ENCODE measurements around the gene CYP2C9.
"Not testable (repeated sequence)": the region's sequence is repeated elsewhere in the genome, so short reads cannot be mapped to it uniquely, and the experiment has no call there.

Gene CYP2C9

DNA sequence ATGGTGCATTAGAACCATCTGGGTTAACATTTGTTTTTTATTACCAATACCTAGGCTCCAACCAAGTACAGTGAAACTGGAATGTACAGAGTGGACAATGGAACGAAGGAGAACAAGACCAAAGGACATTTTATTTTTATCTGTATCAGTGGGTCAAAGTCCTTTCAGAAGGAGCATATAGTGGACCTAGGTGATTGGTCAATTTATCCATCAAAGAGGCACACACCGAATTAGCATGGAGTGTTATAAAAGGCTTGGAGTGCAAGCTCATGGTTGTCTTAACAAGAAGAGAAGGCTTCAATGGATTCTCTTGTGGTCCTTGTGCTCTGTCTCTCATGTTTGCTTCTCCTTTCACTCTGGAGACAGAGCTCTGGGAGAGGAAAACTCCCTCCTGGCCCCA lies at the start of gene CYP2C9:
CYP2C9 (plus strand) TSS at position 276 of the 400 bp plus-strand sequence; CDS start at position 301, 25 bp downstream.
- no peak for DNase-seq

DNA sequence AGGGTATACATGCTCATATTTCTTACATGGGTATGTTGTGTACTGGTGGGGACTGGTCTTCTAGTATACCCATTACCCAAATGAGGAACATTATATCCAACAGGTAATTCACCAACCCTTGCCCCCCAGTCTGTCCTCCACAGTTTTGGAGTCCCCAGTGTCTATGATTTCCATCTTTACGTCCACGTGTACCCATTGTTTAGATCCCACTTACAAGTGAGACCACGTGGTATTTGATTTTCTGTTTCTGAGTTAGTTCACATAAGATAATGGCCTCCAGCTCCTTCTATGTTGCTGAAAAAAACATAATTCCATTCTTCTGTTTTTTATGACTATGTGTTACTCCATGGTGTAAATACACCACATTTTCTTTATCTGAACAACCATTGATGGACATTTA lies 49.3 kb upstream of the CYP2C9 start:
- no peak for DNase-seq

DNA sequence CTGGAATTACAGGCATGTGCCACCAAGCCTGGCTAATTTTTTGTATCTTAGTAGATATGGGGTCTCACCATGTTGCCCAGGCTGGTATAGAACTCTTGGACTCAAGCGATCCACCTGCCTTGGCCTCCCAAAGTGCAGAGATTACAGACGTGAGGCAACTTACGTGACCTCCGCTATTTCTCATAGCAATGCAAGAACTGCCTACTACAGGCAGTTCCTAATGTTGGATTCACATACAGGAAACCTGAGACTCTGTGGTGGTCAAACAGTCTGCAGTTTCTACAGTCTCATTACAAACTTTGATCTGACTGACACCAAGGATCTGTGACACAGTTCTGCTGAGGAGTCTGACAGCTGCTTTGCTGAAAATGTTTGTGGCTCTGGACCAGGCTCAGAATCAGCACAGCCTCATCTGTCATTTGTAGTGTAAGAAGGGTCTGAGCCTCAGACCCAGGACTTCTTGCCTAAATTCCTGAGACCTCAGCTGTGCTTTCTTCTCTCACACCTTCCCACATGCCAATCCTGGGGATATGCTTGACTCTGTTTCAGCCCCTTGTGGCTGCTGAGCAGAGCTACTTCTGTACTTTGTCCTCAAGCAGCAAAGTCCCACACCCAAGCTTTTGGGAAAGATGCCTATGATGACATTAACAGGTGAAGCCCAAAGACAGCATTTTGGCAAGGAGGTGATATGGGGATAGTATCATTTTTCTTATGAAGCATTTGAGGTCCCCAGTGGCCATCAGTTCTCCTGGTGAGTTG lies 48.0 kb upstream of the CYP2C9 start:
- DNase-seq, result no peak

DNA sequence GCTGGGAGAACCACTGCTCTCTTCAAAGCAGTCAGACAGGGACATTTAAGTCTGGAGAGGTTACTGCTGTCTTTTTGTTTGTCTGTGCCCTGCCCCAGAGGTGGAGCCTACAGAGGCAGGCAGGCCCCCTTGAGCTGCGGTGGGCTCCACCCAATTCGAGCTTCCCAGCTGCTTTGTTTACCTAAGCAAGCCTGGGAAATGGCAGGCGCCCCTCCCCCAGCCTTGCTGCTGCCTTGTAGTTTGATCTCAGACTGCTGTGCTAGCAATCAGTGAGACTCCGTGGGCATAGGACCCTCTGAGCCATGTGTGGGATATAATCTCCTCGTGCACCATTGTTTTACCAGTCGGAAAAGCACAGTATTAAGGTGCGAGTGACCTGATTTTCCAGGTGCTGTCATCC lies 40.0 kb upstream of the CYP2C9 start:
- not testable (repeated sequence) for DNase-seq

DNA sequence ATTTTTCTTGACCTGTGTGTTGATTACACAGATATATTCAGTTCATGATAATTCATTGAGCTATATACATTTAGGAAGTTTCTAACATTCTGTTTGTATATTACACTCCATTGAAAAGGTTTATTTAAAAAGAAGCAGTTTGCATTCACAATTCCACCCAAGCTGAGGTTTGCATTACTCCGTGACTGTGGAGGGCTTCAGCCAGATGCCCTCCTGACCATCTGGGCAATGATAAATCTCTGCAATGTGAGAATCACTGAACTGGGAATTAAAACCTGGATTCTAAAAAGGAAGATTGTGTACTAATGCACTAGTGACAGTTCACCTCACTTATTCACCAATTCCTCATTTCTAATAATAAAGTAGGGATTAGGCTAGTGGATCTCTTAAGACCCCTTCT lies 36.4 kb upstream of the CYP2C9 start:
- no peak for DNase-seq

DNA sequence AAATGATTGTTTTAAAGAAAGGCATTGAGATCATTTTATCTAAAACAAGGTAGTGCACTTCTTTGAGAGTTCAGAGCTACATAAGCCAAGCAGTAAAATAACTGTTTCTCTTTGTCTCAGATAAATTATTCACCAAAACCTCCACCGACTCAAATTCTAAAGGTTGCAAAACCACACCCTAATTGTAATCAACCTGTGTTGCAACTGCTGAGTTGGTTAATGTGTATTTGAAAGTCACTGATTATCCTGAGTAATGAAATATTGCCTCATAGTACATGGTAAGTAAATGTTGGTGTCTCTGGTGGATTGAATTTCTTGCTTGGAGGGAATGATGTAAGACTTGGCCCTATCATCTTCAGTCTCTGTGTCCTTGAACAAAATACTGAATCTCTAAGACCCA lies 35.9 kb upstream of the CYP2C9 start:
- DNase-seq, result no peak

DNA sequence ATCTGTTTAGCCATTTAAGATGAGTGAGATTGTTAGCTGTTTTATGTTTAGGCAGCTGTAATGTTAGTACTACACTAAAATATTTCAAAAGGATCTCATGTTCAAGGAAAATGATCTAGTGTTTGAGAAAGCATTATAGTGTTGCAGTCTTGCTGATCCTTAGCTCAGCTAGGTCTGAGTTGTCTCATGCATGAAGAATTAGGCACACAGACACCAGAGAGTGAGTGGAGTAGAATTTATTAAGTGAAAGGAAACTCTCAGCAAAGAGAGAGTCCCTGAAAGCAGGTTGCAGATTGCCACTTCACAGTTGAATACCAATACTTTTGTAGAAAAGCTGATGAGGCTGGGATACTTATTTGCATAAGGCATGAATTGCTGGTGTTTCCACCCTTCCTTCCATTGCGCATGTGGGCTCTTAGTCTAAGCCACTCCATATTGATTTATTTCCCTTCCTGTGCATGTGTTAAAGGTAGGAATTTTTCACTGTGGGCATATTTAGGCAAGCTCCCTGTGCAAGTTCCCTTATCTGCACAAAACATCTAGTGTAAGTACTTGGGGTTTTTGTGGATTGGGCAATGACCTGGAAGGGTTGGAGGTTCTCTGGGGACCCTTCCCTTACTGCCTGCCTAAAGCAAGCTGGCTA lies 33.8 kb upstream of the CYP2C9 start:
- DNase-seq, result peak; percentile 31

DNA sequence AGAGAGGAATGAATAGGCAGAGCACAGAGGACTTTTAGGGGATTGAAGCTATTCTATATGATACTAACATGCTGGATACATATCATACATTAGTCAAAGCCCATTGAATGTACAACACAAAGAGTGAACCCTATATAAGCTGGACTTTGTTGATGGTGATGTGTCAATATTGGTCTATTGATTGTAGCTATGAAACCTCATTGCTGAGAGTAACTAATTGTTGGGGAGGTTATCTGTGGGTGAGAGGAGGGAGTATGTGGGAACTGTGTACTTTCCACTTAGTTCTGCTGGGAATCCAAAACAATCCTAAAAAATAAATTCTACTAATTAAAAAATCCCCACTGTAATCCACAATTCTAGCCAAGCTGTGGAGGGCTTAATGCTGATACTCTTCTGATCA lies 22.0 kb upstream of the CYP2C9 start:
- DNase-seq, result no peak

DNA sequence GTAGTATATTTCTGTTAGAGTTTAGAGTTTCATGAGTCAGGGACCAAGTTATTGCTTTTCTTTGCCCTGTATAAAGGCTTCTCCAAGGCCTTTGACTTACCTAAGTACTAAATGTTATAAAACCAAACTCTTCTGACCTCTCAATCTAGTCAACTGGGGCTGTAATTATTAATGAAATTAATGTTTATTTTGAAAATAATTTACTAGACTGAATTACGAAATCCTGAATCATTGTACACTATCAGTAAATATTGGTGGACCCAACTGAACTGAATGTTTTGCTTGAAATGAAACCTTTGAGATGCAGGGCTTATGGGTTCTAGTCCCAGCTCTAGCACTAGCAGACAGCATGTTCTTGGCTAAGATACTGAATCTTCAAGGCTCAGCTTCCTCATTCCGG lies 1.7 kb upstream of the CYP2C9 start:
- DNase-seq, result no peak

DNA sequence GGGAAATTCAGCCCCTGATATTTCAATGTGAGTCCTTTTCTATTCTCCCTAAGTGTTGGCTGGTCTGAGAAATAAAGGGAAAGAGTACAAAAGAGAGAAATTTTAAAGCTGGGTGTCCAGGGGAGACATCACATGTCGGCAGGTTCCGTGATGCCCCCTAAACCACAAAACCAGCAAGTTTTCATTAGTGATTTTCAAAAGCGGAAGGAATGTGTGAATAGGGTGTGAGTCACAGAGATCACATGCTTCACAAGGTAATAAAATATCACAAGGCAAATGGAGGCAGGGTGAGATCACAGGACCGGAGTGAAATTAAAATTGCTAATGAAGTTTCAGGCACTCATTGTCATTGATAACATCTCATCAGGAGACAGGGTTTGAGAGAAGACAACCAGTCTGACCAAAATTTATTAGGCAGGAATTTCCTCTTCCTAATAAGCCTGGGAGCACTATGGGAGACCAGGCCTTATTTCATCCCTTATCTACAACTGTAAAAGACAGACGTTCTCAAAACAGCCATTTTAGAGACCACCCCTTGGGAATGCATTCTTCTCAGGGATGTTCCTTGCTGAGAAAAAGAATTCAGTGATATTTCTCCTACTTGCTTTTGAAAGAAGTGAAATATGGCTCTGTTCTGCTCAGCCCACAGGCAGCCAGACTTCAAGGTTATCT lies 5.1 kb downstream of the CYP2C9 start:
- DNase-seq, result not testable (repeated sequence)

DNA sequence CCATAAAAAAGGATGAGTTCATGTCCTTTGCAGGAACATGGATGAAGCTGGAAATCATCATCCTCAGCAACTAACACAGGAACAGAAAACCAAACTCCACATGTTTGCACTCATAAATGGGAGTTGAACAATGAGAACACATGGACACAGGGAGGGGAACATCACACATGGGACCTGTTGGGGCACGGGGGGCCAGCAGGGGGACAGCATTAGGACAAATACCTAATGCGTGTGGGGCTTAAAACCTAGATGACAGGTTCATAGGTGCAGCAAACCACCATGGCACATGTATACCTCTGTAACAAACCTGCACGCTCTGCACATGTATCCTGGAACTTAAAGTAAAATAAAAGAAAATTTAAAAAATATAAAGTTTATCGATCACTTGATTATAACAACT lies 7.7 kb downstream of the CYP2C9 start:
- DNase-seq, result not testable (repeated sequence)

DNA sequence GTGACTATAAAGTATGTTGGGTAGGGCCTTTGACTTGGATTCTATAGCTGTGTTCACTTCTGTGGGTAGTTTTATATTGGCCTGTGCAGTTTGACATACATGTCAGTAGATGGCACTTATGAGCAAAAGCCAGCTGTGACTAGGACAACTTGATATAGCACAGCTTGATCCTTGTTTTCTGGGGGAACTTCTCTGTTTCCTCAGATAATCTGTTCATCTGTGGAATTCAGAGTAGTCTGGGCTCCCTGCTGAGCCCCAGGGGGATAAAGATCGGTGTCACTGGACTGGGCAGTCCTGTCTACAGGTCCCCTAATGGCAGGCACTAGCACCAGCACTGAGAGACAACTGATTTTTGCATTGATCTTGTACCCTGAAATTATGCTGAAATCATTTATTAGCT lies 25.4 kb downstream of the CYP2C9 start:
- peak; percentile 25 for DNase-seq

DNA sequence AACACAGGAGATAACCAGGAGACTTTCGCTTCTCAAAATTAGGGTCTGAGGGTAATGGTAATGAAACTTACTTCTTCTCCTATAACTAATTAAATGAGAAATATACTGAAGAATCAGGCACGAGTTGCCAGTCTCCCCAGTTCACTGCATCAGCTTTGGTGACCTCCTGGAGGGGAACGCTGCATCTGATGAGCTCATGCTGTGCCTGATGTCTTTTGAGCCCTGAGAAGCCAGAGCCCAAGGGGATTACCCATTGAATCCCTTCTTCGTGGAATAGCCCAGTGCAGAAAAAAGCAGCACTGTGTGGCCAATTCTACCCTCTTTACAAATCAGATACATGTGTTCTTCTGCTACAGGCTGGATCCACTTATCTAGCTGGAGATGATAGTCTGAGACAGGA lies 45.1 kb downstream of the CYP2C9 start:
- DNase-seq, result no peak

DNA sequence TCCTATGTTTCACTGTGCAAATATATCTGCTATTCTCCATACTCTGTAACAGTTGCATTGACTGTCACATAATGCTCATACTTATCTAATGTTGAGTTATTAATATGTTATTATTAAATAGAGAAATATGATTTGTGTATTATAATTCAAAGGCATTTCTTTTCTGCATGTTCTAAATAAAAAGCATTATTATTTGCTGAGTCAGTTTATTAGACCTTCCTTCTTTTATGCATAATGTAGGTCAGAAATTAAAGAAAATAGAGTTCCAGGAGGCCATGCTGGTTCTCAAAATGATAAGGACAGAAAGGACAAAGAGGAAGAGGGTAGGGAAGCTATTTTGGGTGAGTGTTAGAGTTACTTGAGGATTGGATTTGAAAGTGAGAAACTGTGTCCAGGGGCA lies 50.7 kb downstream of the CYP2C9 start:
- no peak for DNase-seq

DNA sequence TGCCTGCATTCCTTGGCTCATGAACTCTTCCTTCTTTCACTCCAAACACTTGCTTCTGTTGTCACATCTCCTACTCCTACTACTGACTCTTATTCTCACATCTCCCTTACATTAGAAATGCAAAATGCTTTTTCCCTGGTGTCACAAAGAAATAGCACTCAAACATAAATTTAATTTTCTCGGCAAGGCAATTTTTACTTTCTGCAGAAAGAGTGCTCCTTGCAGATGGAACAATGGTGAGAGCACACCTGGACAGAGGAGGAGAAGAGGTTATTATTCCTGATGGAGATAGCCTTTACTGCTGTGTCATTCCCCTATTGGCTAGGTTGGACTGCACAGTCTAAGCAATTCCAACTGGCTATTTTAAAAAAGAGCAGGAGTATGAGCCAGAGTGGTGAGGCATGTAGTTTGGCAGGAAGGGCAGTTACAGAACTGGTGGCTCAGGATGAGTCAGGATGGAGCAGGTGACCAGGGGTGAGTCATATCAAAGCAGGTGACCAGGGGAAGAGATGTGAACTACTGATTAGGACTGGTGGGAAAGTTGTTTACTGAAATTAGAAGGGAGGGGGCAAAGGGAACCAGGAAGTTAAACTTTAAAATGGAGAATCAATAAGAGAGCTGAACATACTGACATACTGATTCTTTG lies 52.9 kb downstream of the CYP2C9 start:
- DNase-seq, result no peak

DNA sequence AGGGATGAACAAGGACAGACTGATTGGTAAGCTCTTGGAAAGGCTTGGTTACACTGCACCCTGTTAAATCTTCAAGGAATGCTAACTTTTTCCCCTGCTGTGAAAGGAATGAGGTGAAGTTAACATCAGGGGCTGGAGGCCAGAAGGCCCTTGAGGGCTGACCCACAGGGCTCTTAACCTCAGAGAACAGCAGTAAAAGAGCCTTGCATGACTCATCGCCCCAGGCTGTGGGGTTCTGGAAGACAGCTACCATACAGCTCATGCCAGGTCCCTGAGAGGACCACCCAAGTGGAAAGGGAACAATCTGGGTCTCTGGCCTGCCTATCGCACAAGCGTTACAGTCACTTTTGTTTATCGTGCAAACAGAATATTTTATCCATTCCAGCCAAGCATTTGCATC lies 54.4 kb downstream of the CYP2C9 start:
- DNase-seq, result no peak

DNA sequence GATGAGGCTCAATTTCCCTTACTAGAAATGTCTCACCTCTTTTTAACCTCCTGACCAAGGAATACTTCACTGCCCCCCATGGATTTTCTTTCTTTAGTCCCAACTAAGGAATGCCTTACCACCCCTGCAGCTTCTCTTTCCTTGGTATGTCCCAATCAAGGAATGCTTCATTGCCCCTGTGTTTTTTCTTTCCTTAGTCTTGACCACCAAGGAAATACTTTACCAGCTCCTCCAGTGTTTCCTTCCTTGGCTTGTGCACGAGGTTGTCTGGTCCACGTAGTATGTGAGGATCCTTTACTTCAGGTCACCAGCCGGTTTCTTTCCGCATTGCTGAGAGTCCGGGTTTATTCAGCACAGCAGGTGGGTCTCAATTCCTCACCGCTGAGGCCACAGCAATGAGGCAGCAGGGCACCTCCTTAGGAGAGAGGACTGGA lies 59.3 kb downstream of the CYP2C9 start:
- DNase-seq, result no peak

DNA sequence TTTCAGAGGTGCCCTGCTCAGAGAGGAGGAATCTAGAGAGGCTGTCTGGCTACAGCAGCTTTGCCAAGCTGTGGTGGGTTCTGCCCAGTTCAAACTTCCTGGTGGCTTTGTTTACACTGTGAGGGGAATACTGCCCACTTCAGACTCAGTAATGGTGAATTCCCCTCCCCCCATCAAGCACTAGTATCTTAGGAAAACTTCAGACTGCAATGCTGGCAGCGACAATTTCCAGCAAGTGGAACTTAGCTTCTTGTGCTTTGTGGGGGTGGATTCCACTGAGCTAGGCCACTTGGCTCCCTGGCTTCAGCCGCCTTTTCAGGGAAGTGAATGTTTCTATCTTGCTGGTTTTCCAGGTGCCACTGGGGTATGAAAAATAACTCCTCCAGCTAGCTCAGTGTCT lies 88.0 kb downstream of the CYP2C9 start:
- DNase-seq, result no peak

DNA sequence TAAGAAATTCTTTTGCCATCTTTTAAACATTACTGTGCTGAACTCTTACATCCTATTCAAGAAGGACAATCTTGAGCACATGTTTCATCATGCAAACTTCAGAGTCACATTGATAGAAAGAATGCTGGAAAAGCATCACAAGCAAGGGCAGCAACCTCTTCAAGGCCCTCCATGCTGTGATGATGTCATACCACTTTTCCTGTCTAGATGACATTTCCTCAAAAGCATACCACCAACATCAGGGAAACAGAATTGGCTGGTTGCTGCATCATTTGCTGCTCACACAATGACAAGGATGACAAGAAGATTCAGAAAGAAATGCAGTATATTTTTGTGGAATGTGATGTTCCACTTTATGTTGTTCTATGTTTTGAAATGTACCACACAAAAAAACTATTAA lies 93.2 kb downstream of the CYP2C9 start:
- DNase-seq, result no peak

DNA sequence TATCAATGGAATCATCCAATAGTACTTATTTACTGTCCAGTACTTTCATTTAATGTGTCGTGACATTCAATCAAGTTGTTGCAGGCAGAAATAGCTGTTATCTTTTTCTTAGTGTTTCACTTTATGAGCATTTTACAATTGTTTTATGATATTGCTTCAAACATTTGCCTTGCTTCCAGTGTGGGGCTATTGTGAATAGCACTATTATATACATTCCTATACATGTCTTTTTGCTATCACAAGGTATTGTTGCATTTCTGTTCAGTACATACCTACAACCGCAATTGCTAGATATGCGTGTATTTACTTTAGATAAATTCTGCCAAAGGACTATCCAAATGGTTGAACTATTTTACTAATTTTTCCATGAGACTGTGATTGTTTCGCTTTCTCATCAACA lies 95.9 kb downstream of the CYP2C9 start:
- DNase-seq, result no peak

DNA sequence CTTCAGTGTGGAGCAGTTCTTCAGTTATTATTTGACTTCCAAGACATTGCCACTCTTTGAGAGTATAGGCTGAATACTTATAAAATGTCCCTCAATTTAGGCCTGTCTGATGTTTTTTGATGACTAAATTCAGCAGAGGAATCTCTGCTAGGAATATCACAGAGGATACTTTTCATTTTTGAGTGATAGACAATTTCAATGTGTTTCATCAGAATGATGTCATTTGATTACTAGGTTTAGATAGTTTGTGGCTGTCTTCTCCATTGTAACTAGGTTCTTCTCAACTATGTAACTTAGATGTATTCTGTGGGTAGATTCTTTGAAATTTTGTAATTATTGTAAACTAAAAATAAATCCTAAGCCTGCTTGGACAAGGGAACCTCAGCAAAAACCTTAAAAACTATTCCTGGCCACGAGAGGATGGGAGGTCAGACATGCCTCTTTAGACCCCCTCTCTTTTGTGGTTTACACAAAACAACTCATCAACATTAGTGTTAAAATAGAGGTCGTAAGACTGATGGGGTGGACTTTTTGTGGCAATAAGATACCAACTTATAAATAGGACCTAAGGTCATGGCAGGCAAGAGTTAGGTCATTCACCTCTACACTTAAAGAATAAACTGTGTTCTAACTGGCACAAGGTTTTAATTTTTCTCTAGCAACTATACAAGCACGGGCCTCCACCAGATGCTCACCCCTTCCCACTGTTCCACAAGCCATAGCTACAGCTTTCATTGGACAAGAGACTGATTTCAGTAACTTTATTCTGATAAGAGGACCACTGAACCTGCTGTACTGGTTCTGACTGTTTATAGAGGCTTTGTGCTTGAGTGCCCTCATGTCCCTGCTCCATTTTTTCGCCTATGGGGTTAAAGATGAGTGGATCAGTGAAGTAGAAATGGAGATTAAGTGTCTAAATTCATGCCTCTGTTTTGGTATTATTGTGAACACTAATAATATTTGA lies 97.2 kb downstream of the CYP2C9 start:
- DNase-seq, result no peak

DNA sequence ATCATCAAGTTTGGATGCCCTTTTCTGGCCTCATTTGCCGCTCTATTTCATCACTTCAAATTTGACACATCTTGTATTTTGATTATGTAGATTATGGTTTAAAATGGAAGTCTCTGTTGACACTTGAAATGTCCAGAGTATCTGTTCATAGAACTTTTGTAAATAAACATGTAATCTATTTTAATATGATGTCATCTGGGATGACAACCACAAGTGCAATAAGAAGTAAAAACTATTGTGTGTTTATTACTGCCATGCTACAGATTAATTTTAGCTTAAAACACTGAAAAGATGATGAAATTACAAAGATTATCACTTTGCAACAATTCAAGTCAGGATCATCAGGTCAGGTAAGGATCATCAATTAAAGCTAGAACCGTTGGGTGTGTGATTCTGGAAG lies 100.8 kb downstream of the CYP2C9 start:
- DNase-seq, result no peak
